ENCODE results near the gene DOCK10.

The DOCK10 gene

GRCh38 chr2:225038231-225038523 is 4.1 kb downstream of the DOCK10 start:
- DNase-seq, result no peak
- H3K4me3 ChIP-seq (ENCODE audit: low read depth, low read length), result no peak overlapping the region
- peaks cover 43% of the 10 kb centered on the region for H3K27me3 ChIP-seq
- no peaks in the 10 kb centered on the region for H3K4me1 ChIP-seq
- H3K36me3 ChIP-seq, result no peaks in the 10 kb centered on the region
- TF ChIP-seq CTCF (IDR thresholded peaks at IDR 0.05; ENCODE audit: low read depth, low read length), result no peak
- H3K9me3 ChIP-seq, result no peaks in the 10 kb centered on the region

- Histone ChIP-seq H3K4me1 (no peaks in the 10 kb centered on the region), H3K36me3 (no peaks in the 10 kb centered on the region), H3K9me3 (no peaks in the 10 kb centered on the region), H3K4me3 (ENCODE audit: low read depth, low read length) (no peak overlapping the region), H3K27me3 (peaks cover 37% of the 10 kb centered on the region)
- DNase-seq, result no peak
- TF ChIP-seq CTCF (IDR thresholded peaks at IDR 0.05; ENCODE audit: low read depth, low read length), result no peak
Observed at GRCh38 chr2:225037415-225038230, 4.6 kb downstream of the DOCK10 start.

- Histone ChIP-seq H3K4me3 (ENCODE audit: low read depth, low read length) (no peak overlapping the region), H3K27me3 (peaks cover 25% of the 10 kb centered on the region), H3K4me1 (no peaks in the 10 kb centered on the region), H3K9me3 (no peaks in the 10 kb centered on the region), H3K36me3 (no peaks in the 10 kb centered on the region)
- no peak for DNase-seq
- no peak for TF ChIP-seq CTCF (IDR thresholded peaks at IDR 0.05; ENCODE audit: low read depth, low read length)
Observed at GRCh38 chr2:225036431-225036830, 5.8 kb downstream of the DOCK10 start.

GRCh38 chr2:225033440-225034318 is 8.6 kb downstream of the DOCK10 start:
- no peak overlapping the region for H3K4me3 ChIP-seq (ENCODE audit: low read depth, low read length)
- no peaks in the 10 kb centered on the region for H3K9me3 ChIP-seq
- no peak for TF ChIP-seq CTCF (IDR thresholded peaks at IDR 0.05; ENCODE audit: low read depth, low read length)
- H3K36me3 ChIP-seq, result no peaks in the 10 kb centered on the region
- no peak for DNase-seq
- H3K4me1 ChIP-seq, result no peaks in the 10 kb centered on the region
- H3K27me3 ChIP-seq, result no peaks in the 10 kb centered on the region

- no peak overlapping the region for H3K4me3 ChIP-seq (ENCODE audit: low read depth, low read length)
- no peaks in the 10 kb centered on the region for H3K9me3 ChIP-seq
- TF ChIP-seq CTCF (IDR thresholded peaks at IDR 0.05; ENCODE audit: low read depth, low read length), result no peak
- DNase-seq, result no peak
- H3K36me3 ChIP-seq, result no peaks in the 10 kb centered on the region
- H3K27me3 ChIP-seq, result no peaks in the 10 kb centered on the region
- no peaks in the 10 kb centered on the region for H3K4me1 ChIP-seq
Observed at GRCh38 chr2:225032246-225032645, 10.0 kb downstream of the DOCK10 start.

GRCh38 chr2:225031599-225031998 is 10.7 kb downstream of the DOCK10 start:
- Histone ChIP-seq H3K27me3 (no peaks in the 10 kb centered on the region), H3K36me3 (no peaks in the 10 kb centered on the region), H3K4me1 (no peaks in the 10 kb centered on the region), H3K4me3 (ENCODE audit: low read depth, low read length) (no peak overlapping the region), H3K9me3 (no peaks in the 10 kb centered on the region)
- TF ChIP-seq CTCF (IDR thresholded peaks at IDR 0.05; ENCODE audit: low read depth, low read length), result no peak
- no peak for DNase-seq

All from BE2C (cell line).